Kidney (tissue), 14 donors: ENCODE measurements around the gene MLEC. TPM values are rescaled to one million over a fixed set of nuclear protein-coding genes. Genes with fewer than 3 reads are reported as not detected.

Experiments used
- DNase-seq, 5 donors: peaks; one replicate each; pipeline ENCODE4 v3.0.0-alpha.2; 2013 to 2020
- FAIRE-seq: peaks from 2 replicates; lab custom pipeline; 2012; peaks lifted over from hg19 to GRCh38; lab: Jason Lieb, UNC
- H3K27ac ChIP-seq, 2 donors: one replicate each; pipeline ENCODE4 v1.7.0; 2013; ENCODE audit warnings: low read depth in 2 of 2, low read length in 2 of 2, inconsistent platforms in 1 of 2
- H3K27me3 ChIP-seq: one replicate; pipeline ENCODE4 v1.7.1; 2013; ENCODE audit warnings: low read length, inconsistent platforms; ENCODE audit not compliant: control insufficient read depth, insufficient read depth
- H3K36me3 ChIP-seq, 3 donors: one replicate each; pipeline versions ENCODE4 v1.7.0 to v1.7.1; 2013; ENCODE audit warnings: low read length in 3 of 3, control low read depth in 1 of 3, inconsistent platforms in 1 of 3; ENCODE audit not compliant: insufficient read depth in 3 of 3, control insufficient read depth in 2 of 3
- H3K4me1 ChIP-seq, 3 donors: one replicate each; pipeline versions ENCODE4 v1.7.0 to v1.7.1; 2013; ENCODE audit warnings: low read length in 3 of 3, inconsistent platforms in 1 of 3, low read depth in 1 of 3; ENCODE audit not compliant: control insufficient read depth in 2 of 3, insufficient read depth in 2 of 3
- H3K4me3 ChIP-seq, 3 donors: one replicate each; pipeline versions ENCODE4 v1.7.0 to v1.8.1; 2013; ENCODE audit warnings: low read length in 3 of 3, control low read depth in 1 of 3, inconsistent platforms in 1 of 3
- H3K9ac ChIP-seq, 3 donors: one replicate each; pipeline versions ENCODE4 v1.7.0 to v1.7.1; 2013; ENCODE audit warnings: low read length in 3 of 3, control low read depth in 1 of 3, inconsistent platforms in 1 of 3
- H3K9me3 ChIP-seq, 3 donors: one replicate each; pipeline versions ENCODE4 v1.7.0 to v1.7.1; 2013; ENCODE audit warnings: low read length in 3 of 3, control low read depth in 1 of 3, inconsistent platforms in 1 of 3; ENCODE audit not compliant: control insufficient read depth in 2 of 3, insufficient read depth in 1 of 3
- intact Hi-C: fragments of 100-400 bp; cut with DNase I; formaldehyde crosslinking; loops from one replicate; pipeline ENCODE4 v1.11.1; 2022
- polyA plus RNA-seq: library from polyadenylated mRNA; stranded (reverse); fragments of 350-450 nt; fragmentation: Illumina TruSeq; extraction: RNeasy Lipid Tissue Mini Kit (QIAGEN cat#74804); gene quantifications from one replicate; pipeline ENCODE4 v1.2.3, GENCODE V29; 2014; ENCODE audit warnings: low read depth, low replicate concordance; ENCODE audit not compliant: insufficient read depth
- total RNA-seq: library from RNA; stranded (reverse); fragmentation: NEBNext Ultra II Directional; extraction: Animal tissue kit (Norgen Biotek cat#: 25700); gene quantifications from one replicate; pipeline ENCODE4 v1.2.1, GENCODE V29; 2021
- TF ChIP-seq, protein P1 (sequence below): IDR thresholded peaks from 3 replicates; pipeline ENCODE4 v1.5.1; 2012; ENCODE audit warnings: mild to moderate bottlenecking, moderate library complexity, borderline replicate concordance; ENCODE audit not compliant: insufficient read depth; ENCODE audit errors: extremely low read depth
- donor health status: control.
- donor health status: control.
- donor health status: control.
- donor health status: control.
- donor health status: control.
- donor health status: DM: yes; HTN: yes; CAD: no.
- donor health status: Normal renal cell carcinoma (clear cell type).

Gene MLEC
- total and polyA plus RNA-seq, 2 donors from 2014 or later: 60.3 to 146 TPM

DNA sequence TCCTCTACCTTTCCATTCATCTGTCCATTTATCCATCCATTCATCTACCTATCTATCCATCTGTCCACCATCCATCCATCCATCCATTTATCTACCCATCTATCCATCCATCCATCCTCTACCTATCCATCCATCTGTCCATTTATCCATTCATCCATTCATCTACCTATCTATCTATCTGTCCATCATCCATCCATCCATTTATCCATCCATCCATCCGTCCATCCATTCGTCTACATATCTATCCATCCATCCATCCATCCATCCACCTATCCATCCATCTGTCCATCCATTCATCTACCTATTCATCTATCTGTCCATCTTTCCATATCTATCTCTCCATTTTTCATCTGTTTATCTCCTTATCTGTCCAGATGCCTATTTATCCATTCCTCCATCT lies 25.5 kb upstream of the MLEC start:
- Histone ChIP-seq H3K36me3 (no peaks in the 10 kb centered on the region), H3K27me3 (no peaks in the 10 kb centered on the region), H3K4me1 (no peaks in the 10 kb centered on the region), H3K27ac (no peak overlapping the region), H3K9me3 (no peaks in the 10 kb centered on the region), H3K4me3 (no peak overlapping the region), H3K9ac (no peak overlapping the region)
- DNase-seq (no peak), FAIRE-seq (no peak)
- intact Hi-C loops: no loop called here
- TF ChIP-seq, protein P1, sequence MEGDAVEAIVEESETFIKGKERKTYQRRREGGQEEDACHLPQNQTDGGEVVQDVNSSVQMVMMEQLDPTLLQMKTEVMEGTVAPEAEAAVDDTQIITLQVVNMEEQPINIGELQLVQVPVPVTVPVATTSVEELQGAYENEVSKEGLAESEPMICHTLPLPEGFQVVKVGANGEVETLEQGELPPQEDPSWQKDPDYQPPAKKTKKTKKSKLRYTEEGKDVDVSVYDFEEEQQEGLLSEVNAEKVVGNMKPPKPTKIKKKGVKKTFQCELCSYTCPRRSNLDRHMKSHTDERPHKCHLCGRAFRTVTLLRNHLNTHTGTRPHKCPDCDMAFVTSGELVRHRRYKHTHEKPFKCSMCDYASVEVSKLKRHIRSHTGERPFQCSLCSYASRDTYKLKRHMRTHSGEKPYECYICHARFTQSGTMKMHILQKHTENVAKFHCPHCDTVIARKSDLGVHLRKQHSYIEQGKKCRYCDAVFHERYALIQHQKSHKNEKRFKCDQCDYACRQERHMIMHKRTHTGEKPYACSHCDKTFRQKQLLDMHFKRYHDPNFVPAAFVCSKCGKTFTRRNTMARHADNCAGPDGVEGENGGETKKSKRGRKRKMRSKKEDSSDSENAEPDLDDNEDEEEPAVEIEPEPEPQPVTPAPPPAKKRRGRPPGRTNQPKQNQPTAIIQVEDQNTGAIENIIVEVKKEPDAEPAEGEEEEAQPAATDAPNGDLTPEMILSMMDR: no peak

- no peaks in the 10 kb centered on the region for H3K4me1 ChIP-seq
- intact Hi-C loops: no loop called here
- H3K9me3 ChIP-seq: no peaks in the 10 kb centered on the region
- H3K27ac ChIP-seq: no peak overlapping the region
- H3K9ac ChIP-seq: no peak overlapping the region
- no peak overlapping the region for H3K4me3 ChIP-seq
- H3K27me3 ChIP-seq: no peaks in the 10 kb centered on the region
- DNase-seq: peak in 1 of 5 donors; percentile 16
- TF ChIP-seq, protein P1: no peak
- H3K36me3 ChIP-seq: no peaks in the 10 kb centered on the region
- no peak for FAIRE-seq
Measured at GRCh38 chr12:120662879-120663278, 24.1 kb upstream of the MLEC start.

- intact Hi-C loops: no loop called here
- H3K9ac ChIP-seq: no peak overlapping the region
- TF ChIP-seq, protein P1: no peak
Measured at GRCh38 chr12:120663741-120664140, 23.2 kb upstream of the MLEC start.

More at GRCh38 chr12:120663741-120664140, 23.2 kb upstream of the MLEC start:
- DNase-seq (no peak), FAIRE-seq (no peak)
- Histone ChIP-seq H3K4me3 (no peak overlapping the region), H3K27me3 (no peaks in the 10 kb centered on the region), H3K4me1 (no peaks in the 10 kb centered on the region), H3K27ac (no peak overlapping the region), H3K9me3 (no peaks in the 10 kb centered on the region), H3K36me3 (no peaks in the 10 kb centered on the region)
